Activated CD8-positive, alpha-beta memory T cell treated with anti-CD3 and anti-CD28 coated beads for 1 hour (primary cell): ENCODE results near the gene SEPTIN1.
A peak's percentile ranks its signal among the peaks of the same experiment; 100 is the strongest.

Experiments
- DNase-seq, 2 donors: peaks; one replicate each; pipeline ENCODE4 v3.0.0-alpha.2; 2020; ENCODE audit warnings: low read depth in 1 of 2; ENCODE audit errors: extremely low read depth in 1 of 2

Gene SEPTIN1

GRCh38 chr16:30377050-30377811, 5.1 kb downstream of the SEPTIN1 start:
- DNase-seq, result no peak

- DNase-seq, result no peak
These were observed 5.9 kb downstream of the SEPTIN1 start for GRCh38 chr16:30376461-30376902.

DNA sequence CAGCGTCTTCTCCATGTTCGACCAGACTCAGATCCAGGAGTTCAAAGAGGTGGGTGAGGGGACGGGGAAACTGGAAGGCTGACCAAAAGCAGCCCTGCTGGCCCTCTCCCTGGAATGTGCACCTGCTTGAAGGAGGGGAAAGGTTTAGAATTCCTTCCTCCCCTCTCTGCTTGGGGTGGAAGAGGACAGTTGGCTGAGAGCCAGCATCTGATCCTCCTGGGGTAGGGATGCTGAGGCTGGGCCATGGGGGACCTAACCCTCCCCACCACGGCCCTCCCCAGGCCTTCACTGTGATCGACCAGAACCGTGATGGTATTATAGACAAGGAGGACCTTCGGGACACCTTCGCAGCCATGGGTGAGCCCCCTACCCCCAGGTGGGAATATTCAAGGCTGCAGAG, 6.5 kb downstream of the SEPTIN1 start:
- no peak for DNase-seq

DNA sequence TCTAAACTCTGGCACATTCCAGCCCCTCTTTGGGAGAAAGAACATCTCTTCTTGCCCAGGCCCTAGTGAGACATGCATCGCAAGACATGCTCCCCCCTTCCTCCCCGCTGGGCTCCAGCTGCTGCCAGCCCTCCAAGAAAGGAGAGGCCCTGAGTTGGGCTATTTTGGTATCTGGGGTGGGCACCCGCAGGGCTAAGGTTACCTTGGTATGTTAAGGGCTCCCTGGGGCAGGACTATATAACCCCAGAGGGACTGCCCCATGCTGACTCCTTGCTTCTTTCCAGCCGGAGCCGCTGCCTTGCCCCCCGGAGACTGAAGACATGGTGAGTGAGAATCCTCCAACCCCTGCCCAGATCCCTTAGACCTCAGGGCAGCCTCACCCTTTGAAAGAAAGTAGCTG, 7.8 kb downstream of the SEPTIN1 start, which contains the start of gene MYL11:
Gene MYL11 (plus strand): TSS at position 265 of the 400 bp plus-strand sequence. CDS start 56 bp downstream, at position 321.
- DNase-seq, result no peak

DNA sequence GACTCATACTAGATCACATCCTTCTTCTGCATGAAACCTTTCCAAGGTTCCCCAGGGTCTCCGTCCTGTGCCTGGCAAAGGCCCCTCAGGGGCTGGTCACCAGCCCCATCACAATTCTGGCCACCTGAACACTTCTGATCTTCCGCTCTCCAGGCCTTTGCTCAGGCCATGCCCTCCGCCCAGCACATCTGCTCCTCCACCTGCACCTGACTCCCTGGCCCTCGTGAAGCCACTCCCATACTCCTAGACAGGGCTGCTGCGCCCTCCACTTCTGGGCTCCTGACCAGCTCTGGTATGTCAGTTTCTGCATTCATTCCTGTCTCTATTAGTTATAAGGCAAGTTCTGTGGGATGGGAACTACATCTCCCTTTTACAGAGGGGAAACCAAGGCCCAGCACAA, 9.6 kb downstream of the SEPTIN1 start:
- no peak for DNase-seq

DNA sequence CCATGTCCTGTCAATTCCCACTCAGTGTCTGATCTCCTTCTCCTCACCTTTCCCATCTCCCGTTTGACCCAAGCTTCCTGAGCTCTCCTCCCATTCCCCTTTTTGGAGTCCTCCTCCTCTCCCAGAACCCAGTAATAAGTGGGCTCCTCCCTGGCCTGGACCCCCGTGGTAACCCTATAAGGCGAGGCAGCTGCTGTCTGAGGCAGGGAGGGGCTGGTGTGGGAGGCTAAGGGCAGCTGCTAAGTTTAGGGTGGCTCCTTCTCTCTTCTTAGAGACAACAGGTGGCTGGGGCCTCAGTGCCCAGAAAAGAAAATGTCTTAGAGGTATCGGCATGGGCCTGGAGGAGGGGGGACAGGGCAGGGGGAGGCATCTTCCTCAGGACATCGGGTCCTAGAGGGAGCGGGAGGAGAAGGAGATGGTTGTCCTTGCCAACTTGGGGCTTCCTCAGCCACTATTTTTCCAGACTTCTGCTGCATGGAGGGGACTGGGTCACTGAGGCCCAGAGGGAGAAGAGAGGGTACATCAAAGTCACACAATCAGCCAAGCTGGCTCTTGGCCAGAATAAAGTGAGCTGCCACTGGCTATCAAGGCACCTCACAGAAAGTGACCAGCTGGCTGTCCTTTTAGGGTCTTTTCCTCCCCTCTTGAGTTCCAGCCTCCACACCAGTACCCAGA, 10.2 kb downstream of the SEPTIN1 start:
- no peak for DNase-seq

DNA sequence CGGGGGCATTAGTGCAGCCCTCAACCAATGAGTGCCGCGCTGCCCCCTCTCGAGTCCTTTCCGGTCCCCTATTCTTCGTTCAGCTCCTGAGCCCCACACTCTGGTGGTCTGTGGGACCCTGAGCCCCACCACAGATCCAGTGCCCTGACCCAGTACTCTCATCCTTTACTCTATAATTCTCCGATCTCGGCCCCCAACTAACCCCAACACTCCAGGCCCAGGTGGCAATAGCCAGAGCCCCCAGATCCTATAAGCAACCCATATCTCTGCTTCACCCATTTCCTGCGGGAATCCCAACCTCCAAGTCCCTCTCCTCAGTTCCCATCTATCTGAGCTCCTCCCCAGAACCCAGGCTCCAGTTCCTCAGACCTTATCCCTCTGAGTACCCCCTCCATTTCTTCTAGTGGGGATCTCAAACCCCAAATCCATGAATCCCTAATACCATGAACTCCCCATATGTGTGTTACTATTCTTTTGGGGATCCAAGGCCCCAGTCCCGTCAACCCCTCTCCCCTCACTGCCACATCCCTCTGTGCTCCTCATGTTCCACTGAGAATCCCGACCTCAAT, 11.0 kb downstream of the SEPTIN1 start:
- no peak for DNase-seq

DNA sequence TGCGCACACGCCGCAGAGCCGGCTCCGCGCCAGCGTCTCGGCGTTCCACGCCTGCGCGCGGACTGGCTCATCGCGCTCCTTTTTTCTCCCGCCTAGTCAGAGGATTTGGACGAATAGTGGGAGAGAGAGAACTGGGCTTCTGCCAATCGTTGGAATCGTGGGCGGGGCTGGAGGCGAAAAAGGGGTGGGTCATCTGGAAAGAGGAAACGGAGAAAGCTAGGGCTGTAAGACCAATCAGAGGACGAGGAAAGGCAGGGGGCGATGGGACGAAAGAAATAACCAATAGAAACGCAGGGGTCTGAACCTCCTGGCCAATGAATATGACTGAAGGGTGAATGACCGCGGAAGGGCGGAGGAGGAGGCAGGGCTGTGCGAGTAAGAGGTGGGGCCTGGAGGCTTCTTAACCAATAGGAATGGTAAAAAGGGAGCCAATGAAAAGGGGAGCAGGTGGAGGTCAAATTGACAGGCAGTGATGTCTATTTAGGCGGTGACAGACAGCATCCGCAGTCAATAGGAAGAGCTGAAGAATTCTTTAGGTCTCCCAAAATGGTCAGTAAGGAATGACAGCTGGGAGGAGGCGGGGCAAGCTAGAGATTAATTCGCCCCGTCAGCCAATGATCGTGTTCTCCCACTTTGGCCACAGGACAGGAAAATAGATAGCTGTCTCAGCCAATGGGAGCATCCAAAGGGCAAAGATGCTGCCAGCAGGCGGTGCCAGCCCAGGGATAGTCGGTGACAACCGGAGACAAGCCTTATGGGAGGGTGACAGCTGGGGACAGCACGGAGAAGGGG, 11.7 kb downstream of the SEPTIN1 start, which contains the start of gene TBC1D10B:
Gene TBC1D10B (minus strand): TSS at position 39 of the 792 bp plus-strand sequence. CDS start 311 bp downstream, outside the sequence.
- DNase-seq, result peak; percentile 93 to 99

DNA sequence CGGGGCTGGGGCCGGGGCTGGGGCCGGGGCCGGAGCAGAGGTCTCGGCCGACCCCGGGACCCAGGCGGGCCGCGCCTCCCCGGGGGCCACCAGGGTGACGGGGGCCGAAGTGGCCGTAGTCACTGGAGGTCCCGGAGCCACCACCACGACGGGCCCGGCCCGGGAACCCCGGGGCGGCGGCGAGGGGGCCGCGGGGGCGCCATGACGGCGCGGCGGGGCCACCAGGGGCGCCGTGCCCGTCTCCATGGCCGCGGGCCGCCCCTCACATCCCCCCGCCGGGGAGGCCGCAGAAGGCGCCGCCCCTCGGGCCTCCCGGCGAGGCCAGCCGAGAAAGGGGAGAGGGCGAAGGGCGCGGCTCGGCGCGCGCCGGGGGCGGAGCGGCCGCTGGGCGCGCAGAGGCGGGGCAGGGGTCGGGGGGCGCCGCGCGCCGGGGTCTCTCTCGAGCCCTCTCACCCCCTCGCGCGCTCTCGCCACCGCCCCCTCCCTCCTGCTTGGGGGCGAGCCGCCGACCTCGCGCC, 12.4 kb downstream of the SEPTIN1 start:
- DNase-seq, result no peak

DNA sequence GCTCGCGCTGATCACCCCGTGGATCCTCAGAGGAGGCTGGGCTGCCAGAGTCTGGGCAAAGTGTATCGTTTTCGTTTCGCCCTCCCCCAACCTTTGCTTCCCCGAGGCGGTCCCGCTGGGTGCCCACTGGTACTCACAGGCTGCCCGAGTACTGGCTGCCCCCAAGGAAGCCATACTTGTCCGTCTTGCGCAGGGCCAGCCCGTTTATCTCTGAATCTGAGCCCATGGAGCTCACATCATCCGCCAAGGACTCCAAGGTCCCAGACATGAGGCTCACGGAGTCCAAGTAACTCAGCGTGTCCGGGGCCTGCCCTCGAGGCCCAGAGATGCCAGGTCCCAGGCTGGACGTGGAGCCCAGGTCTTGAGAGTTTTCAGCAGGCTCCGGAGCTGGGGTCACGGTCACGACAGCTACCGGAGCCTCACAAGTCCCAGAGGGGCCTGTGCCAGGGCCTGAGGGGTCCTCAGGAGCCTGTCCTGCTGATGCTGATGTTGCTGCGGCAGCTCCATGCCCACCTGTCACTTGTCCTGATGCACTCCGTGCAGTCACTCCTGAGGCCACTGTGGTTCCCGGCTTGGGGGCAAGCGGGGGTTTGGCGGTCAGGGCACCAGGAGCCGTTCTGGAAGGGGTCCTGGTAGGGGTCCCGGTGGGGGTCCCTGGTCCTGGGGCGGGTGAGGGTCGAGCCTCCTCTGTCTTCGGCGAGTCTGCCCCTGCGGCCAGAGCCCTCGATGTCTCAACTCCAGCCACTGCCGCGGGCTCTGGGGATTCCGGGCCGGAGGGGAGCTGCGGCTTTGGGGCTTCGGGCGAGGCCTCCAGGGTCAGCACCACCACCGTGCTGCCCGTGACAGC, 13.0 kb downstream of the SEPTIN1 start:
- no peak for DNase-seq

DNA sequence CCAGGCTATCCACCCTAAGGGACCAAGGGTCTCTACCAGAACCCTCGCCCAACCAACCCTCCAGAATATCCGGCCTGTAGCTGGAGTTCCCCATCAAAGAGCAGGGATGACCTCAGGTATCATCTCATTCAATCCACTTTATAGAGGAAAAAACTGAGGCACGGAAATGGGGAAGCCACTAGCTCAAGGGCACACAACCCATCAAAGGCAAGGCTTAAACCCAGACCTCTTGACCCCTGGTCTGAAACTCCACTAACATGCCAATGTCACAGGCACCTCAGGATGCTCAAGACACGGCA, 13.6 kb downstream of the SEPTIN1 start:
- no peak for DNase-seq

- DNase-seq, result no peak
These were observed 14.1 kb downstream of the SEPTIN1 start for GRCh38 chr16:30368122-30368791.

DNA sequence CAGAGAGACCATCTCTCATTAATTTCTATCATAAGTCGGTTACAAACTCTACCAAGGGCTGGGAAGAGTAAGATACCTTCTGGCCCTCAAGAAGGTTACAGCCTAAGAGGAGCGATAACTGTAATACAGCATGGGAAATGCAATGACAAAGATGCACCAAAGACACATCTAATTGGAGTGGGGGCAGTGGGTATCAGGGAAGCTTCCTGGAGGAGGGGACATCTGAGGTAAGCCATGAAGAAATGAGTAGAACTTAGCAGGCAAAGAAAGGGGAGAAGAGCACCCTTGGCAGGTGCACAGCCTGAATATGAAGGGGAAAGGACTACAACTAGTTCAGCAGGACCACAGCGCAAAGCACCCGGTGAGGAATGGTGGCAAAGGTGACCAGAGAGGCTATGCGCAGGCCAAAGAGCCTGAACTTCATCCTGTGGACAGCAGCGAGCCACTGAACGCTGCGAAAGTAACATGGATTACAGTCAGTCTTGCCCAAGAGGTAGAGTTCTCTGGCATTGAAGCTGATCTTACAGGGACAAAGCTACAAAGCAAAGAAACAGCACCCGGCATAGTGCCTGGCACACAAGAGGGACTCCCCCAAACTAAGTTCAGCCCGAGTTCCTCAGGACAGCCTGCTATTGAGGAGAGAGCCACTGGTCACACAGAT, 14.9 kb downstream of the SEPTIN1 start:
- DNase-seq, result no peak

- no peak for DNase-seq
These were observed 15.8 kb downstream of the SEPTIN1 start for GRCh38 chr16:30366511-30366910.

DNA sequence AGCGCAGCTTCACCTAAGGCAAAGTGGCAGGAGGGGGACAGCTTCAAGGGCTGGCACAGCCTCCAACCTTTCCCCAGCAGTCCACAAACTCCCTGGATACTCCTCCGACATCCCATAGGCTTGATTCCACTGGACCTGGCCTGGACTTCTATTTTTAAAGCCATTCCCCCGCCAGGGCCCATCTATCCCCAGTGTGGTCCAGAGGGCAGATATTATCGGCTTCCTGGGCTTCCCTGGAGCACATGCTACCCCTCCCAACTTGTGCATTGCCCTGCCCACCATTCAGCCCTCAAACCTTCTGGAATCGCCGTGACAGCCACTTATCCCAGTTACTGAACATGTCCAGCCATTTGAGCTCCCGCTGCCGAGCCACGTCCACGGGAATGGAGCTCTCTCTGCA, 17.2 kb downstream of the SEPTIN1 start:
- DNase-seq, result no peak

GRCh38 chr16:30361180-30361579, 21.2 kb downstream of the SEPTIN1 start:
- DNase-seq, result no peak

- DNase-seq, result no peak
These were observed 22.5 kb downstream of the SEPTIN1 start for GRCh38 chr16:30359871-30360170.

DNA sequence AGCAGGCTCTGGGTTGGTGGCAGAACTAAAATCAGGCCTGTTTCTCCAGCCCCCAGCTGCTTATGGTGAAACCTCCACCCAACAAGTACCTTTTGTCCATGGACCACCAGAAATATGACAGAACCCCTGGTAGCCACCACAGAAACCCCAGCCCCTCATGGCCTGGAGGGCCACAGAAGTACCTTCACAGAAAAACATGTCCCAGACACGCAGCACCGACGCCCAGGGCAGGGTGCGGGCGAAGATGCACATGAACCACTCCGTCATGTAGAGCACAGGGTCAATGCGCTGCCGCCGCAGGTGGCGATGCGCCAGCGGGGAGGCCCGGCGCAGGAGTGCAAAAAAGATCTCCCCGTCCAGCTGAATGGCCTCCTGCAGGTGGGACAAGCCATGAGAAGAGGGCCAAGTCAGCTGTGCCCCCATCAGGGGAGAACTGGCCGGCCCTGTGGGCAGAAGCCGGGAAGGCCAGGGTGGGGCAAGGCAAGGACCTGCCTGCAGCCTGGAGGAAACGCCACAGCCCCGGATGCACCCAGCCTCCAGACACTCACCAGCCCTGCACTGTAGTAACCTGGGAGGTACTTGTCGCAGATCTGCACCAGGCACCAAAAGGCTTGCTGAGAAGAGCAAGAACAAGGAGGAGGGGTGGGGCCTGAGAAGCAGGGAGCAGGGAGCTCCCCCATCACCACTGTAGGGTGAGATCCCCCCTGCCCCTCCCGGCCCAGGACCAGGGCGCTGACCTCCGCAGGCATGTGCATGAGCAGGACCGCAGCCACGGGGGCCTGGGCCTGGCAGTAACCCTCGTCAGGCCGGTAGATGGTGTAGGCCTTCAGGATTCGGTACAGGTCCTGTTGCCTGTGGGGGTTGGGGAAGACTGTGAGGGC, 23.1 kb downstream of the SEPTIN1 start:
- DNase-seq, result no peak
